ENCODE data around the gene SORCS3.

Gene SORCS3

GRCh38 chr10:105102977-105103376 lies 461.9 kb downstream of the SORCS3 start:
- Histone ChIP-seq H3K36me3 (ENCODE audit: control insufficient read depth, insufficient read depth, low read length) (no peaks in the 10 kb centered on the region), H3K27ac (ENCODE audit: low read depth, low read length) (no peak overlapping the region), H3K9me3 (ENCODE audit: control insufficient read depth, insufficient read depth, low read depth, low read length) (no peaks in the 10 kb centered on the region), H3K4me3 (ENCODE audit: low read depth, low read length) (no peak overlapping the region), H3K9ac (ENCODE audit: low read length) (no peak overlapping the region), H3K4me1 (ENCODE audit: control insufficient read depth, insufficient read depth, low read length) (peaks cover 8% of the 10 kb centered on the region; the same call in 1 of the 2 replicates), H3K27me3 (ENCODE audit: control insufficient read depth, insufficient read depth, low read length) (no peaks in the 10 kb centered on the region)

GRCh38 chr10:105104297-105104696 lies 463.2 kb downstream of the SORCS3 start:
- H3K27ac ChIP-seq (ENCODE audit: low read depth, low read length), result no peak overlapping the region
- no peak overlapping the region for H3K4me3 ChIP-seq (ENCODE audit: low read depth, low read length)
- H3K27me3 ChIP-seq (ENCODE audit: control insufficient read depth, insufficient read depth, low read length), result no peaks in the 10 kb centered on the region
- no peaks in the 10 kb centered on the region for H3K36me3 ChIP-seq (ENCODE audit: control insufficient read depth, insufficient read depth, low read length)
- no peaks in the 10 kb centered on the region for H3K9me3 ChIP-seq (ENCODE audit: control insufficient read depth, insufficient read depth, low read depth, low read length)
- peaks cover 8% of the 10 kb centered on the region; the same call in 1 of the 2 replicates for H3K4me1 ChIP-seq (ENCODE audit: control insufficient read depth, insufficient read depth, low read length)
- no peak overlapping the region for H3K9ac ChIP-seq (ENCODE audit: low read length)

- no peak overlapping the region for H3K4me3 ChIP-seq (ENCODE audit: low read depth, low read length)
- no peaks in the 10 kb centered on the region for H3K4me1 ChIP-seq (ENCODE audit: control insufficient read depth, insufficient read depth, low read length)
- no peaks in the 10 kb centered on the region for H3K36me3 ChIP-seq (ENCODE audit: control insufficient read depth, insufficient read depth, low read length)
- H3K27me3 ChIP-seq (ENCODE audit: control insufficient read depth, insufficient read depth, low read length), result no peaks in the 10 kb centered on the region
- no peaks in the 10 kb centered on the region for H3K9me3 ChIP-seq (ENCODE audit: control insufficient read depth, insufficient read depth, low read depth, low read length)
- H3K27ac ChIP-seq (ENCODE audit: low read depth, low read length), result no peak overlapping the region
- no peak overlapping the region for H3K9ac ChIP-seq (ENCODE audit: low read length)
These were observed 468.1 kb downstream of the SORCS3 start for GRCh38 chr10:105109164-105109563.

- H3K4me1 ChIP-seq (ENCODE audit: control insufficient read depth, insufficient read depth, low read length), result no peaks in the 10 kb centered on the region
- no peak overlapping the region for H3K27ac ChIP-seq (ENCODE audit: low read depth, low read length)
- no peaks in the 10 kb centered on the region for H3K9me3 ChIP-seq (ENCODE audit: control insufficient read depth, insufficient read depth, low read depth, low read length)
- no peaks in the 10 kb centered on the region for H3K36me3 ChIP-seq (ENCODE audit: control insufficient read depth, insufficient read depth, low read length)
- H3K4me3 ChIP-seq (ENCODE audit: low read depth, low read length), result no peak overlapping the region
- no peaks in the 10 kb centered on the region for H3K27me3 ChIP-seq (ENCODE audit: control insufficient read depth, insufficient read depth, low read length)
- H3K9ac ChIP-seq (ENCODE audit: low read length), result no peak overlapping the region
These were observed 471.8 kb downstream of the SORCS3 start for GRCh38 chr10:105112862-105113261.

GRCh38 chr10:105113666-105114065 lies 472.6 kb downstream of the SORCS3 start:
- Histone ChIP-seq H3K4me3 (ENCODE audit: low read depth, low read length) (no peak overlapping the region), H3K9me3 (ENCODE audit: control insufficient read depth, insufficient read depth, low read depth, low read length) (peaks cover 3% of the 10 kb centered on the region; the same call in 1 of the 2 replicates), H3K27me3 (ENCODE audit: control insufficient read depth, insufficient read depth, low read length) (no peaks in the 10 kb centered on the region), H3K9ac (ENCODE audit: low read length) (no peak overlapping the region), H3K36me3 (ENCODE audit: control insufficient read depth, insufficient read depth, low read length) (no peaks in the 10 kb centered on the region), H3K4me1 (ENCODE audit: control insufficient read depth, insufficient read depth, low read length) (no peaks in the 10 kb centered on the region), H3K27ac (ENCODE audit: low read depth, low read length) (no peak overlapping the region)

GRCh38 chr10:105121743-105122142 lies 480.7 kb downstream of the SORCS3 start:
- no peak overlapping the region for H3K27ac ChIP-seq (ENCODE audit: low read depth, low read length)
- no peaks in the 10 kb centered on the region for H3K4me1 ChIP-seq (ENCODE audit: control insufficient read depth, insufficient read depth, low read length)
- H3K9me3 ChIP-seq (ENCODE audit: control insufficient read depth, insufficient read depth, low read depth, low read length), result peaks cover 13% of the 10 kb centered on the region
- no peak overlapping the region for H3K4me3 ChIP-seq (ENCODE audit: low read depth, low read length)
- H3K27me3 ChIP-seq (ENCODE audit: control insufficient read depth, insufficient read depth, low read length), result no peaks in the 10 kb centered on the region
- no peak overlapping the region for H3K9ac ChIP-seq (ENCODE audit: low read length)
- H3K36me3 ChIP-seq (ENCODE audit: control insufficient read depth, insufficient read depth, low read length), result no peaks in the 10 kb centered on the region

- no peaks in the 10 kb centered on the region for H3K36me3 ChIP-seq (ENCODE audit: control insufficient read depth, insufficient read depth, low read length)
- H3K4me1 ChIP-seq (ENCODE audit: control insufficient read depth, insufficient read depth, low read length), result no peaks in the 10 kb centered on the region
- no peak overlapping the region for H3K27ac ChIP-seq (ENCODE audit: low read depth, low read length)
- H3K9ac ChIP-seq (ENCODE audit: low read length), result no peak overlapping the region
- H3K4me3 ChIP-seq (ENCODE audit: low read depth, low read length), result no peak overlapping the region
- no peaks in the 10 kb centered on the region for H3K9me3 ChIP-seq (ENCODE audit: control insufficient read depth, insufficient read depth, low read depth, low read length)
- H3K27me3 ChIP-seq (ENCODE audit: control insufficient read depth, insufficient read depth, low read length), result no peaks in the 10 kb centered on the region
These were observed 487.0 kb downstream of the SORCS3 start for GRCh38 chr10:105128111-105128510.

GRCh38 chr10:105138358-105138757 lies 497.3 kb downstream of the SORCS3 start:
- no peaks in the 10 kb centered on the region for H3K4me1 ChIP-seq (ENCODE audit: control insufficient read depth, insufficient read depth, low read length)
- no peaks in the 10 kb centered on the region for H3K27me3 ChIP-seq (ENCODE audit: control insufficient read depth, insufficient read depth, low read length)
- H3K36me3 ChIP-seq (ENCODE audit: control insufficient read depth, insufficient read depth, low read length), result no peaks in the 10 kb centered on the region
- no peak overlapping the region for H3K4me3 ChIP-seq (ENCODE audit: low read depth, low read length)
- H3K9ac ChIP-seq (ENCODE audit: low read length), result no peak overlapping the region
- no peaks in the 10 kb centered on the region for H3K9me3 ChIP-seq (ENCODE audit: control insufficient read depth, insufficient read depth, low read depth, low read length)
- H3K27ac ChIP-seq (ENCODE audit: low read depth, low read length), result no peak overlapping the region

GRCh38 chr10:105139363-105139896 lies 498.3 kb downstream of the SORCS3 start:
- H3K4me3 ChIP-seq (ENCODE audit: low read depth, low read length), result no peak overlapping the region

GRCh38 chr10:105140600-105140999 lies 499.5 kb downstream of the SORCS3 start:
- H3K27me3 ChIP-seq (ENCODE audit: control insufficient read depth, insufficient read depth, low read length), result no peaks in the 10 kb centered on the region
- H3K9me3 ChIP-seq (ENCODE audit: control insufficient read depth, insufficient read depth, low read depth, low read length), result no peaks in the 10 kb centered on the region

More at GRCh38 chr10:105139363-105139896, 498.3 kb downstream of the SORCS3 start:
- Histone ChIP-seq H3K27me3 (ENCODE audit: control insufficient read depth, insufficient read depth, low read length) (no peaks in the 10 kb centered on the region), H3K9me3 (ENCODE audit: control insufficient read depth, insufficient read depth, low read depth, low read length) (no peaks in the 10 kb centered on the region), H3K4me1 (ENCODE audit: control insufficient read depth, insufficient read depth, low read length) (no peaks in the 10 kb centered on the region), H3K9ac (ENCODE audit: low read length) (no peak overlapping the region), H3K27ac (ENCODE audit: low read depth, low read length) (no peak overlapping the region), H3K36me3 (ENCODE audit: control insufficient read depth, insufficient read depth, low read length) (no peaks in the 10 kb centered on the region)

GRCh38 chr10:105145711-105146110 lies 504.6 kb downstream of the SORCS3 start:
- no peak overlapping the region for H3K9ac ChIP-seq (ENCODE audit: low read length)
- H3K4me3 ChIP-seq (ENCODE audit: low read depth, low read length), result no peak overlapping the region
- H3K27ac ChIP-seq (ENCODE audit: low read depth, low read length), result no peak overlapping the region

More at GRCh38 chr10:105140600-105140999, 499.5 kb downstream of the SORCS3 start:
- Histone ChIP-seq H3K27ac (ENCODE audit: low read depth, low read length) (no peak overlapping the region), H3K4me3 (ENCODE audit: low read depth, low read length) (no peak overlapping the region), H3K4me1 (ENCODE audit: control insufficient read depth, insufficient read depth, low read length) (no peaks in the 10 kb centered on the region), H3K9ac (ENCODE audit: low read length) (no peak overlapping the region), H3K36me3 (ENCODE audit: control insufficient read depth, insufficient read depth, low read length) (no peaks in the 10 kb centered on the region)

More at GRCh38 chr10:105145711-105146110, 504.6 kb downstream of the SORCS3 start:
- Histone ChIP-seq H3K4me1 (ENCODE audit: control insufficient read depth, insufficient read depth, low read length) (no peaks in the 10 kb centered on the region), H3K27me3 (ENCODE audit: control insufficient read depth, insufficient read depth, low read length) (no peaks in the 10 kb centered on the region), H3K9me3 (ENCODE audit: control insufficient read depth, insufficient read depth, low read depth, low read length) (no peaks in the 10 kb centered on the region), H3K36me3 (ENCODE audit: control insufficient read depth, insufficient read depth, low read length) (no peaks in the 10 kb centered on the region)
